Chondrocyte (in vitro differentiated cells): ENCODE measurements around the gene ADAM33. TPM values are rescaled to one million over a fixed set of nuclear protein-coding genes. Genes with fewer than 3 reads are reported as not detected.

Experiments
- DNase-seq: peaks from one replicate; pipeline ENCODE4 v3.0.0; 2021; ENCODE audit warnings: mixed read lengths, low spot score
- H3K27ac Mint-ChIP-seq: one replicate; pipeline ENCODE4 v1.8.0; 2021; ENCODE audit warnings: mild to moderate bottlenecking, moderate library complexity, mixed read lengths; ENCODE audit not compliant: unreplicated experiment
- H3K27me3 Mint-ChIP-seq: 2 replicates; pipeline ENCODE4 v1.8.0; 2021; ENCODE audit warnings: low read depth, mixed read lengths
- H3K36me3 Mint-ChIP-seq: 2 replicates; pipeline ENCODE4 v1.8.0; 2021; ENCODE audit warnings: low read depth, mixed read lengths
- H3K4me1 Mint-ChIP-seq: 2 replicates; pipeline ENCODE4 v1.8.0; 2021; ENCODE audit warnings: low read depth, mild to moderate bottlenecking, mixed read lengths
- H3K4me3 Mint-ChIP-seq: one replicate; pipeline ENCODE4 v1.8.0; 2021; ENCODE audit warnings: mild to moderate bottlenecking, moderate library complexity, mixed read lengths; ENCODE audit not compliant: unreplicated experiment
- H3K9me3 Mint-ChIP-seq: 2 replicates; pipeline ENCODE4 v1.8.0; 2021; ENCODE audit warnings: low read depth, mixed read lengths
- CTCF ChIP-seq: fragments of 200-600 bp; sonication (generic); IDR thresholded peaks from 2 replicates; pipeline ENCODE4 v1.5.0; 2021; ENCODE audit warnings: antibody characterized with exemption, mild to moderate bottlenecking, moderate library complexity
- total RNA-seq: library from RNA; stranded (reverse); gene quantifications from 3 replicates; pipeline ENCODE4 v1.2.1, GENCODE V29; 2021

The ADAM33 gene
- total RNA-seq, 1 donor from 2014 or later: 13.1 TPM

DNA sequence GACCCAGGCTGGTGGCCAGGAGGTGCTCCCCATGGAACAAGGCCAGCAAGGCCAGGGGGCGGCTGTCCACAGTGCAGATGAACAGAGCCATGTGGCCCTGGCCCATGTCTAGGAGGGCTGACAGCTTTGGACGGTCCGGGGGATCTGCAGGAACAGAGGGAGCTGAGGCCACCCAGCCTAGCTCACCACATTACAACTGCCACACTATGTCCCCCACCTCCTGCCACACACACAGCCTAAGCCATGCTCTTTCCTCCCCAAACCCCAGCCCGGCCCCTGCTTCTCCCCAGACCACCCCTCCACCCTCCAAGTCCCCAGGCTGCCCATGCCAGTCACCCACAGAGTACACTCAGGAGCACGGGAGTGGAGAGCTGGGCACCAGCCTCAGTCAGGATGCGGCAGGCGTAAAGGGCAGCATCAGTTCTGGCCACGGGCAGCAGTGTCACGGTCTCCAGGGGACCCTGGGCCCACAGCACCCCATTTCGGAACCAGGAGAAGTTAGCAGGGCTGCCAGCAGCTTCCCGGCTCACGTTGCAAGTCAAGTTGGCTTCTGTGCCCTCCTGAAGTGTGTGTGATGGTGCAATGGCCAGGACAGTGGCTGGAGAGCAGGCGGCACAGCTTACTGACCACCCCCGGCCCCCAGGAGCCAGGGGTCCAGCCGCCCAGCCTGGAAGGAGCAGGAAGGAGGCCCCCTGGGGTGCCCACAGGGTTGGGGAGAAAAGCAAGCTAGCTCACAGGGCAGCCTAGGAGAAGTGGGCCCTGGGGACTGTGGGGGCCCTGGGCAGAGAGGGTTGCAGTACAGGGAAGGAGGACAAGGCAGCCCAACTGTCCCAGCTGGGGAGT, 15.2 kb upstream of the ADAM33 start:
- H3K4me3 Mint-ChIP-seq: no peak overlapping the region
- H3K27ac Mint-ChIP-seq: no peak overlapping the region
- peaks cover 2% of the 10 kb centered on the region for H3K27me3 Mint-ChIP-seq
- H3K9me3 Mint-ChIP-seq: no peaks in the 10 kb centered on the region
- no peaks in the 10 kb centered on the region for H3K36me3 Mint-ChIP-seq
- no peak for TF ChIP-seq CTCF
- no peaks in the 10 kb centered on the region for H3K4me1 Mint-ChIP-seq
- DNase-seq: no peak

DNA sequence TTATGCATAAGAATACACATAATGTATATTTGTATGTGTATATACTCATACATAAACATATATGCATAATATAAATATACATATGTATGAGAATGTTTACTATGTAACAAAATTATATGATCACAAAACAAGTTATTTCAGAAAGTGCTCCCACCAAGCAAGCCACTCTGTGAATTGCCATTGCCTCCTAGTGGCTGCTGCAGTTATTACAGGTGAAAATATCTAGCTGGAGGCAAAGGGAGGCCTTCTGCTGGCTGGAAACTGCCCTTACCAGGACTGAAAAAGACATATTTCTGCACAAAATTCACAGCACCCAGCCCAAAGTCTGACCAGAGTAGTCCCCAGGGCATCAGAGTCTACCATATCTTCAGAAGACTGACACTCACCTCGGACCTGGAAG, 14.4 kb upstream of the ADAM33 start:
- Mint-ChIP-seq H3K27ac (no peak overlapping the region), H3K9me3 (no peaks in the 10 kb centered on the region), H3K36me3 (no peaks in the 10 kb centered on the region), H3K27me3 (peaks cover 2% of the 10 kb centered on the region), H3K4me3 (no peak overlapping the region), H3K4me1 (no peaks in the 10 kb centered on the region)
- peak; percentile 74 for TF ChIP-seq CTCF
- DNase-seq: no peak

DNA sequence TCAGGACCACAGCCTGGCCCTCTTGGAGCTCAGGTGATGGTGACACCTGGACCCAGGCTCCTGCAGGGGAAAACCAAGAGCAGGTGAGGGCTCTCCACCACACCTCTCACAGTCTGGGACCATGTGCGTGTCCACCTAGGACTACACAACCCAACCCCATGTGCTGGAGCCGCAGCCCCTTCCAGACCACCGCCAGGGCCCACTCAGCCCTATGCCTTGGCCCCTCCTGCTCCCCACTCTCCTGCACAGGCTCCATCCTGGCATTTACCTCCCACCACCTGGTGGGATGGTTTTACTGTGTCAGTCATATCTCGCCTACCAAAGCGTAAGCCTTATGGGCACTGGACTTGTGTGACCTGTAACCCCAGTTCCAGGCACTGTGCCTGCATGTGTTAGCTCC, 13.1 kb upstream of the ADAM33 start:
- Mint-ChIP-seq H3K27ac (no peak overlapping the region), H3K4me1 (no peaks in the 10 kb centered on the region), H3K9me3 (no peaks in the 10 kb centered on the region), H3K27me3 (no peaks in the 10 kb centered on the region), H3K4me3 (no peak overlapping the region), H3K36me3 (no peaks in the 10 kb centered on the region)
- DNase-seq: no peak
- no peak for TF ChIP-seq CTCF

DNA sequence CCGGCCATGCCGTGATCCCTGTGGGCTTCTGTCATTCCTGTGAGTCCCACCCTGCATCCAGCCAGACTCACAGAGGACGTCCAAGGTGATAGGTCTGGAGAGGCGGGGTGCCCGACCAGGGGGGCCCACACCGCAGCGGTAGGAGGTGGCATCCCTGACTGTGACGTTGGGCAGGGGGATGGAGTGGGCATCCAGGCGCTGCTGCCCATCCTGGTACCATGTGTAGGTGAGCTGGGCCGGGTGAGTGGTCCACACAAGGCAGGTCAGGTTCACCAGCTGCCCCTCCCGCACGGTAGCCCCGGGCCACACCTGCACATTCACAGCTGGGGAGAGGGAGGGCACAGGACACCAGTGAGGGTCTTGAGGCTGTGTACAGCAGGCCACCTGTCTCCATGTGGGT, 11.6 kb upstream of the ADAM33 start:
- H3K4me1 Mint-ChIP-seq: no peaks in the 10 kb centered on the region
- H3K27ac Mint-ChIP-seq: no peak overlapping the region
- H3K27me3 Mint-ChIP-seq: no peaks in the 10 kb centered on the region
- no peaks in the 10 kb centered on the region for H3K36me3 Mint-ChIP-seq
- no peaks in the 10 kb centered on the region for H3K9me3 Mint-ChIP-seq
- no peak overlapping the region for H3K4me3 Mint-ChIP-seq
- DNase-seq: peak; percentile 87
- TF ChIP-seq CTCF: no peak

GRCh38 chr20:3692706-3693294, 11.0 kb upstream of the ADAM33 start:
- Mint-ChIP-seq H3K4me1 (peaks cover under 1% of the 10 kb centered on the region), H3K27ac (no peak overlapping the region), H3K27me3 (no peaks in the 10 kb centered on the region), H3K36me3 (no peaks in the 10 kb centered on the region), H3K9me3 (no peaks in the 10 kb centered on the region), H3K4me3 (no peak overlapping the region)
- DNase-seq: peak; percentile 85
- TF ChIP-seq CTCF: no peak
